ENCODE data around the gene CAPNS2. TPM values are rescaled to one million over a fixed set of nuclear protein-coding genes. Genes with fewer than 3 reads are reported as not detected.

The CAPNS2 gene
- total and polyA plus RNA-seq, 9 of the 15 experiments (the other 6 are each of a cell fraction or from before 2014, with no cell fraction given): 0.12 to 0.65 (median 0.24) TPM; not detected in 2

GRCh38 chr16:55557186-55557585, 9.3 kb upstream of the CAPNS2 start:
- Histone ChIP-seq H3K9ac (ENCODE audit: insufficient read depth in 1 of 2, low read depth in 2 of 2, low read length in 2 of 2) (no peak overlapping the region), H3K9me1 (ENCODE audit: control insufficient read depth, insufficient read depth, low read length) (no peaks in the 10 kb centered on the region), H3K36me3 (ENCODE audit: control insufficient read depth, insufficient read depth, low read length) (no peaks in the 10 kb centered on the region), H4K20me1 (replicated peaks; ENCODE audit: control insufficient read depth, insufficient read depth, low read length) (no peaks in the 10 kb centered on the region), H3K27ac (ENCODE audit: extremely low read depth, low read depth, low read length) (no peak overlapping the region), H3K27me3 (ENCODE audit: control insufficient read depth in 2 of 2, insufficient read depth in 2 of 2, low read length in 2 of 2) (no peaks in the 10 kb centered on the region), H3K79me2 (ENCODE audit: control insufficient read depth, insufficient read depth, low read length) (no peaks in the 10 kb centered on the region), H3K4me1 (replicated peaks in 1 of 2; ENCODE audit: control insufficient read depth in 2 of 2, insufficient read depth in 2 of 2, low read length in 2 of 2) (no peaks in the 10 kb centered on the region), H3K4me2 (ENCODE audit: insufficient read depth, low read length) (no peak overlapping the region), H3K9me3 (replicated peaks; ENCODE audit: control insufficient read depth, insufficient read depth, low read depth, low read length) (no peaks in the 10 kb centered on the region), H2AFZ (ENCODE audit: low read depth, low read length) (no peak overlapping the region), H3K4me3 (no peak overlapping the region)
- ChIA-PET POLR2A (no interaction called here), CTCF (ENCODE audit: low intra/inter-chr PET ratio) (no interaction called here)
- TF ChIP-seq, protein P1, sequence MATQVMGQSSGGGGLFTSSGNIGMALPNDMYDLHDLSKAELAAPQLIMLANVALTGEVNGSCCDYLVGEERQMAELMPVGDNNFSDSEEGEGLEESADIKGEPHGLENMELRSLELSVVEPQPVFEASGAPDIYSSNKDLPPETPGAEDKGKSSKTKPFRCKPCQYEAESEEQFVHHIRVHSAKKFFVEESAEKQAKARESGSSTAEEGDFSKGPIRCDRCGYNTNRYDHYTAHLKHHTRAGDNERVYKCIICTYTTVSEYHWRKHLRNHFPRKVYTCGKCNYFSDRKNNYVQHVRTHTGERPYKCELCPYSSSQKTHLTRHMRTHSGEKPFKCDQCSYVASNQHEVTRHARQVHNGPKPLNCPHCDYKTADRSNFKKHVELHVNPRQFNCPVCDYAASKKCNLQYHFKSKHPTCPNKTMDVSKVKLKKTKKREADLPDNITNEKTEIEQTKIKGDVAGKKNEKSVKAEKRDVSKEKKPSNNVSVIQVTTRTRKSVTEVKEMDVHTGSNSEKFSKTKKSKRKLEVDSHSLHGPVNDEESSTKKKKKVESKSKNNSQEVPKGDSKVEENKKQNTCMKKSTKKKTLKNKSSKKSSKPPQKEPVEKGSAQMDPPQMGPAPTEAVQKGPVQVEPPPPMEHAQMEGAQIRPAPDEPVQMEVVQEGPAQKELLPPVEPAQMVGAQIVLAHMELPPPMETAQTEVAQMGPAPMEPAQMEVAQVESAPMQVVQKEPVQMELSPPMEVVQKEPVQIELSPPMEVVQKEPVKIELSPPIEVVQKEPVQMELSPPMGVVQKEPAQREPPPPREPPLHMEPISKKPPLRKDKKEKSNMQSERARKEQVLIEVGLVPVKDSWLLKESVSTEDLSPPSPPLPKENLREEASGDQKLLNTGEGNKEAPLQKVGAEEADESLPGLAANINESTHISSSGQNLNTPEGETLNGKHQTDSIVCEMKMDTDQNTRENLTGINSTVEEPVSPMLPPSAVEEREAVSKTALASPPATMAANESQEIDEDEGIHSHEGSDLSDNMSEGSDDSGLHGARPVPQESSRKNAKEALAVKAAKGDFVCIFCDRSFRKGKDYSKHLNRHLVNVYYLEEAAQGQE (IDR thresholded peaks at IDR 0.05; ENCODE audit: borderline replicate concordance): no peak
- TF ChIP-seq, protein P1 (CRISPR knock-in tag; IDR thresholded peaks at IDR 0.05; ENCODE audit: low read depth): no peak
- no peak for TF ChIP-seq COPS2 (conservative IDR thresholded peaks at IDR 0.05)
- TF ChIP-seq PML (IDR thresholded peaks at IDR 0.05; ENCODE audit: low read length): no peak
- TF ChIP-seq SIRT6 (IDR thresholded peaks at IDR 0.05; ENCODE audit: low read depth, low read length): no peak
- TF ChIP-seq ARID1B (IDR thresholded peaks at IDR 0.05): no peak
- TF ChIP-seq MXI1 (IDR thresholded peaks at IDR 0.05; ENCODE audit: low read depth, low read length): no peak
- TF ChIP-seq GABPB2 (CRISPR knock-in tag; conservative IDR thresholded peaks at IDR 0.05): no peak
- TF ChIP-seq RBM22 (IDR thresholded peaks at IDR 0.05; ENCODE audit: low read depth, low read length, poor library complexity, severe bottlenecking): no peak
- no peak for TF ChIP-seq PHF21A (IDR thresholded peaks at IDR 0.05; ENCODE audit: borderline replicate concordance, low read depth)
- TF ChIP-seq ZKSCAN3 (CRISPR knock-in tag; IDR thresholded peaks at IDR 0.05): no peak
- no peak for TF ChIP-seq ZNF696 (CRISPR knock-in tag; conservative IDR thresholded peaks at IDR 0.05)
- FAIRE-seq: no peak
- in situ Hi-C loops (cut with MboI) (no loop called here), intact Hi-C loops (cut with micrococcal nuclease) (no loop called here)
- DNase-seq (ENCODE audit: extremely low read depth in 1 of 4, low spot score in 3 of 4): no peak
- ATAC-seq: no peak
- BruUV-seq (replicated peaks): no TSS peak

All from K562 (cell line).